Measurements from ENCODE around the gene CASK. TPM values are rescaled to one million over a fixed set of nuclear protein-coding genes. Genes with fewer than 3 reads are reported as not detected.

Gene CASK
- total RNA-seq, 1 donor from 2014 or later: 38.2 TPM

DNA sequence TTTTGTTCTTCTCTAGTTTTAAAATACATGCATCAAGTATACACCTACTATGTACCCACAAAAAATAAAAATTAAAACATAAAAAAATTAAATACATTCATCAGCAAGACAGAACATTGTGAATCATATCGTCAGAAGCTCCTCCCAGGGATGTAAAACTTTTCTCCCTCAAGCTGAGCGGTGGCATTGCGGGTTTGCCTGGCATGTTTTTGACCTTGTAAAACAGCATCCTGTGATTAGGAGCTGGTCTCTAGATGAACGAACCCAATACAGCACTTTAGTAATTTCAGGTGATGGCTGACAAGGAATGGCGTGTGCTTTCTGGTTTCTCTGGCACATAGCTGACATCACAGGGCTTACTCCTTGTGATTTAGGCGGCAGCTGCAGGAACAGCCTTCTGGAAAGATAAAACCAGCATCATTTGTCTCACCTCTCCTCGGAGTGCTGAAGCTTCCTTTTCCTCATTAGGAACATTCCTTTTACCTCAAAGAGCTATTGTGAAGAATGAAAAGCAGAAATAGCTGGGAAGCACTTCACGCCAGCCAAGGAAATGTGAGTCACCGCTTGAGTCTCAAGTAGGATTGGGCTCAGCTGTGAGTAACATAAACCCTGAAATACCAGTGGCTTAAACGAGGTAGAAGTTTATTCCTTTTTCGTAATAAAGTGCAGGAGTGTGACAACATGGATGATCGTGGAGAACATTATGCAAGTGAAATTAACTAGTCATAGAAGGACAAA lies 431.9 kb downstream of the CASK start:
- TF ChIP-seq, protein P1, sequence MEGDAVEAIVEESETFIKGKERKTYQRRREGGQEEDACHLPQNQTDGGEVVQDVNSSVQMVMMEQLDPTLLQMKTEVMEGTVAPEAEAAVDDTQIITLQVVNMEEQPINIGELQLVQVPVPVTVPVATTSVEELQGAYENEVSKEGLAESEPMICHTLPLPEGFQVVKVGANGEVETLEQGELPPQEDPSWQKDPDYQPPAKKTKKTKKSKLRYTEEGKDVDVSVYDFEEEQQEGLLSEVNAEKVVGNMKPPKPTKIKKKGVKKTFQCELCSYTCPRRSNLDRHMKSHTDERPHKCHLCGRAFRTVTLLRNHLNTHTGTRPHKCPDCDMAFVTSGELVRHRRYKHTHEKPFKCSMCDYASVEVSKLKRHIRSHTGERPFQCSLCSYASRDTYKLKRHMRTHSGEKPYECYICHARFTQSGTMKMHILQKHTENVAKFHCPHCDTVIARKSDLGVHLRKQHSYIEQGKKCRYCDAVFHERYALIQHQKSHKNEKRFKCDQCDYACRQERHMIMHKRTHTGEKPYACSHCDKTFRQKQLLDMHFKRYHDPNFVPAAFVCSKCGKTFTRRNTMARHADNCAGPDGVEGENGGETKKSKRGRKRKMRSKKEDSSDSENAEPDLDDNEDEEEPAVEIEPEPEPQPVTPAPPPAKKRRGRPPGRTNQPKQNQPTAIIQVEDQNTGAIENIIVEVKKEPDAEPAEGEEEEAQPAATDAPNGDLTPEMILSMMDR (IDR thresholded peaks at IDR 0.05): no peak
- ATAC-seq: peak; percentile 87 to 89
- intact Hi-C loops (cut with DNase I): no loop called here
- Histone ChIP-seq H3K9me3 (no peaks in the 10 kb centered on the region), H3K27me3 (ENCODE audit: low read depth) (no peaks in the 10 kb centered on the region), H3K27ac (no peak overlapping the region), H3K4me1 (no peaks in the 10 kb centered on the region), H3K4me3 (no peak overlapping the region), H3K36me3 (no peaks in the 10 kb centered on the region)
- DNase-seq: no peak

DNA sequence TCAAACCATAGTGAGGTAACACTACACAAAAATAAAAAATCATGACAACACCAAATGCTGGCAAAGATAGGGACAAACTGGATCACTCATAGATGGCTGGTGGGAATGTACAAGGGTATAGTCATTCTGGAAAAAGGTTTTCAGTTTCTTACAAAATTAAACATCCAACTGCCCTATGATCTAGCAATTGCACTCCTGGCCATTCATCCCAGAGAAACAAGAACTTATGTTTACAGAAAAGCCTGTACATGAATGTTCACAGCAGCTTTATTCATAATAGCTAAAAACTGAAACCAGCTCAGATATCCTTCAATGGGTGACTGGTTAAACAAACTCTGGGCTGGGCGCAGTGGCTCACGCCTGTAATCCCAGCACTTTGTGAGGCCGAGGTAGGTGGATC lies 432.9 kb downstream of the CASK start:
- no peaks in the 10 kb centered on the region for H3K36me3 ChIP-seq
- DNase-seq: no peak
- H3K4me3 ChIP-seq: no peak overlapping the region
- ATAC-seq: no peak
- no peaks in the 10 kb centered on the region for H3K4me1 ChIP-seq
- intact Hi-C loops (cut with DNase I): no loop called here
- no peaks in the 10 kb centered on the region for H3K27me3 ChIP-seq (ENCODE audit: low read depth)
- TF ChIP-seq, protein P1 (IDR thresholded peaks at IDR 0.05): no peak
- no peaks in the 10 kb centered on the region for H3K9me3 ChIP-seq
- no peak overlapping the region for H3K27ac ChIP-seq

DNA sequence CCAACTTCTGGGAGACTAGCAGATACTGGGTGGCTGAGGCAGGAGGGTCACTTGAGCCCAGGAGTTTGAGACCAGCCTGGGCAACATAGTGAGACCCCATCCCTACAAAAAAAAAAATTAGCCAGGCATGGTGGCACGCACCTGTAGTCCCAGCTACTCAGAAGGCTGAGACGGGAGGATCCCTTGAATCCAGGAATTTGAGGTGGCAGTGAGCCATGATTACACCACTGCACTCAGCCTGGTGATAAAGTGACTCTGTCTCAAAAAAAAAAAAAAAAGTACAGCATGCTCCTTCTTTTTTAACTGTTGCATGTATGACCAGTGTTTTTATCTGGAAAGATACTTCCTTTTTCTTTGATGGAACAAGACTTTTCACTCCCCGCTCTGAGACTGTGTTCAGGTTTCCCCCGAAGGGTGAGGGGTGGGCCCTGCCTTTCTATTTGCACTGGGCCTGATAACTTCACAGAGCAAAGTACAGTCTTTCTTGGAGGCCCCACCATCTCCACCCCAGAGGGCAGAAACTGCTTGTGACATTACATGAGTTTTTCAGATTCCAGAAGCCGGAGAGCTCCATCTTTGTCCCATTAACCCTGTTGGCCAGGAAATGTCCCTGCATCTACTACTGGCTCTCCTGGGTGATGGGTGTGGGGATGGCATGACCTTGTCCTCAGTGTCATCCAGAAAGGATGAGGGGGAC lies 441.1 kb downstream of the CASK start:
- Histone ChIP-seq H3K27me3 (ENCODE audit: low read depth) (no peaks in the 10 kb centered on the region), H3K4me3 (no peak overlapping the region), H3K4me1 (no peaks in the 10 kb centered on the region), H3K36me3 (no peaks in the 10 kb centered on the region), H3K27ac (no peak overlapping the region), H3K9me3 (no peaks in the 10 kb centered on the region)
- TF ChIP-seq, protein P1 (IDR thresholded peaks at IDR 0.05): no peak
- intact Hi-C loops (cut with DNase I): no loop called here
- no peak for DNase-seq
- ATAC-seq: no peak

DNA sequence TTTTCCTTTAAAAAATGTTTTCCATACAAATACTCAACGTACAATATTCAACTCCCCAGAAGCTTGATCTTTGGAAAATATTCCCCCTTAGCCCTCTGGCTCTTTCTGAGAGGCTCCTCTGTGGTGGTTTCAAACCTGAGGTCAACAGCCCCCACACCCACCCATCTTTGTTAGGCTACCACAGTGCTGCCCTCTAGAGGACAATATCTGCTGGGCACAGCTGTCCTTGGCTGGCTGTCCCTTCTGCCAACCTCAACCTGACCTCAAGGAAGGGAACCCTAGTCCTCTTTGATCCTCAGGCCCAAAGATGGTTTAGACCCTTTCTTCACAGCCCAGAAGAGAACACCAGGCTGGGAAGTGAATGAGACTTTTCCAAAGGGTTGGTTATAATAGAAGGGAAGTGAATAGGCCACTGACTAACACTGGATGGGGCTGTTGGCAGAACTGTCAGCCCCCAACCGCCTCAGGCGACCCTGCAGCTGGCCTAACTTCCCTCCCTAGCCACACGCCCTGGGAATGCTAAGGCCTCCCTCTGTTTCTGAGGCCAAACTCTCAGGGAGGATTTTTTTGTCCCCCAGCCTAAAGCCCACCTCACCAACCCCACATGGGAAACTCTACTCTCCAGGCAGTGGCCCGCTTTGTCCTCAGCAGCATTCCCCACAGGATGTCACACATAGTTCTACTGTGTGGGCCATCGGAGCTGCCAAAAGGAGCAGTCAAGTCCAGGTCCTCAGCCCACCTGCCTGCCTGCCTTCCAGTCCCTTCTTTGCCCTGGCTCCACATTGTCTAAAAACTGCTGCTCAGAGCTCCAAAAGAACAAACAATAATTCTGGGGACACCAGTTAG lies 441.9 kb downstream of the CASK start:
- no peak for DNase-seq

More for the DNA sequence above, 441.9 kb downstream of the CASK start:
- Histone ChIP-seq H3K9me3 (no peaks in the 10 kb centered on the region), H3K4me3 (no peak overlapping the region), H3K36me3 (no peaks in the 10 kb centered on the region), H3K27me3 (ENCODE audit: low read depth) (no peaks in the 10 kb centered on the region), H3K27ac (no peak overlapping the region), H3K4me1 (no peaks in the 10 kb centered on the region)
- ATAC-seq: peak; percentile 45 to 52
- TF ChIP-seq, protein P1 (IDR thresholded peaks at IDR 0.05): peak; percentile 29
- intact Hi-C loops (cut with DNase I): no loop called here

Data from lower lobe of right lung (tissue), 2 donors.